Stimulated activated CD8-positive, alpha-beta memory T cell treated with anti-CD3 and anti-CD28 coated beads, Interleukin-15, amount 100 ng/mL, for 48 hours (primary cell): ENCODE data around the gene VPREB3.

ENCODE experiments used
- DNase-seq, 2 donors: peaks; one replicate each; pipeline ENCODE4 v3.0.0-alpha.2; 2020; ENCODE audit warnings: low read depth in 2 of 2

Gene VPREB3, protein sequence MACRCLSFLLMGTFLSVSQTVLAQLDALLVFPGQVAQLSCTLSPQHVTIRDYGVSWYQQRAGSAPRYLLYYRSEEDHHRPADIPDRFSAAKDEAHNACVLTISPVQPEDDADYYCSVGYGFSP

DNA sequence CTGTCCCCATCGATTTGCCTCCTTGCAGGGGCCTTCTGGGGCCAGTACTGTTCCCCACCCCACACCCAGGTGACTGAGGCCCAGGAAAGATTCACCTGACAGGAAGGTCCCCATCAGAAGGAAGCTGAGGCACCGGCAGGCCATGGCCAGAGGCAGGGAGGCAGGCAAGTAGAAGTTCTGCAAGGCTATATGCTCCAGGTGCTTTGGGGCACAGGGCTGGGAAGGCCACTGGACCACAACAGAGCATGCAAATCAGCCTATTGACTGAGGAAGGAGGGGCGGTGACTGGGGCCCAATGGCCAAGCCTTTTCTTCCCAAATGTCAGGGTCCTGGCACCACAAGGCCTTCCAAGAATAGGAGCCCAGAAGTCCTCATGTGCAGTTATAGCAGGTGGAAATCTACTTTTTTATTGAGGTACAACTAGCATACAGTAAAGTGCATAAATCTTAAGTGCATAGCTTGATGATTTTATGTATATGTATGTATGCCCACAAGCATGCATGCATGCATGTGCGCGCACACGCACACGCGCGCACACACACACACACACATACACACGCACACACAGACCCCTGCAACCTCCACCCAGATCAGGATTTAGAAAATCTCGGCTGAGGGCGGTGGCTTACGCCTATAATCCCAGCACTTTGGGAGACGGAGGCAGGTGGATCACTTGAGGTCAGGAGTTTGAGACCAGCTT is at the start of gene VPREB3:
VPREB3 (minus strand) TSS at position 206 of the 700 bp plus-strand sequence; CDS start at position 144, 62 bp downstream.
- DNase-seq = no peak

- DNase-seq = no peak
Observed at GRCh38 chr22:23803001-23803819, 49.0 kb upstream of the VPREB3 start.

- no peak for DNase-seq
Observed at GRCh38 chr22:23801886-23802377, 47.7 kb upstream of the VPREB3 start.

GRCh38 chr22:23801238-23801821 is 47.1 kb upstream of the VPREB3 start:
- no peak for DNase-seq

DNA sequence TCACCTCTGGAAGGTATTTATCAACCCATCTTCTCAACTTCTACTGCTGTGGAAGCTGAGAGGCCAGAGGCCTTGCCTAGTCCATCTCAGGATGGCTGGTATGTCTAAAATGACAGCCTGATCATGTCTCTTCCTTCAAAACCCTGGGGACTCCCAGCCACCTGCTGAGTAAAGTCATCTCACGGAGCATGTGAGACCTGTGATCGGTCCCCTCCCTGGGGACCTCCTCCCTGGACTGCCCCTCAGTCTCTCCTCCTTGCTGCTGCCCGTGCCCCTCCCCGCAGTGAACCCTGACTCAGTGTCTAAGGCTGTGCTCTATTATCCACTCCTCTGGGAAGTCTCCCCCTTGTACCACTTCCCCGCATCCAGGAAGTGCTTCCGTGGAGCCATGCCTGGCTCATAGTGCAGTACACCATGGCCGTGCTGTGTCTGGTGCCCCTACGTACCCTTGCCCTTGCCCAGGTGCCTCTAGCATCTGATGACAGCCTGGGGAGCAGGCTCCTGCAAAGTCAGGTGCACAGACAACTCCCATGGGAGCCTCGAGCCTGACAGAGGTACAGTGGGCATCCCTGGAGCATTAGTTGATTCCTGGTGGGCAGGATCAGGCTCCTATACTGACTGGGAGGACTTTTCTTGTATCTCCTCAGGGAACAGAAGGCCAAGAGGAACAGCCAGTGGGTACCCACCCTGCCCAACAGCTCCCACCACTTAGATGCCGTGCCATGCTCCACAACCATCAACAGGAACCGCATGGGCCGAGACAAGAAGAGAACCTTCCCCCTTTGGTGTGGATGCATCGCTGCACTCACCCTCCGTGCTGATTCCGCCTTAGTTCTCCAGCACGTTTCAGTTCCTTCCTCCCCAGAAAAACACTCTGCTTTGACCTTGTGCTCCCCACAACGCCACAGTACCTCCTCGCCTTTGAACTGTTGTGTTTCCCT is 46.3 kb upstream of the VPREB3 start:
- DNase-seq = no peak

DNA sequence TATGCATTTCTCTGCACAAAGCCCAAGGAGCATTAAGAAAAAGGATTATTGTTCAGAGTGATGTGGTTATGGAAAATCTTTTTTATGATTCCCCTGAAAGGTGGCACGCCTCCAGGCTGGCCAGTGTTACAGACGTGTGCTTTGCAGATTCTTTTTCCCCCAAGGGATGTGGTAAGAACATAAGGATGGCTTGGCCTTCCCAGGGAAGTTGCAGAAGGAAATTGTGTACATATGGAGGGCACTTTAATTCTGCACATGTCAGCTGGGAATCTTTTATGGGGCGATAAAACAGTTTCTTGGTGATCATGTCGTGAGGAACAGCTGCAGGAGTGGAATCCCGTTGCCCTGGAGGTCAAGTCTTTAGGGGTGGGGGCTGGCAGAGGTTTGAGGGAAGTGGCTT is 42.2 kb upstream of the VPREB3 start:
- no peak for DNase-seq

DNA sequence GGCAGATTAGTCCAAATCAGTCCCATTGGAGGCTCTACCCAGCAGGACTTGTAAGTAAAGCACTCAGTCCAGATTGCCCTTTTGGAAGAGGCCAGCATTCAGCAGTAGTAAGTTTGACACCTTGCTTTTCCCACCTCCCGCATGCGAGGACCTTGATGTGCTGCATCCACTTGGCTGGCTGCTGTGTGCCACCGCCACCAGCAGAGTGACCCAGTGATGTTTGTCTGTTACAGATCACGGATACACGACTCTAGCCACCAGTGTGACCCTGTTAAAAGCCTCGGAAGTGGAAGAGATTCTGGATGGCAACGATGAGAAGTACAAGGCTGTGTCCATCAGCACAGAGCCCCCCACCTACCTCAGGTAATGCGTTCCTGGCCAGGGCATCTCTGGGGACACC is 39.1 kb upstream of the VPREB3 start:
- DNase-seq = no peak

GRCh38 chr22:23791738-23792645 is 37.8 kb upstream of the VPREB3 start:
- DNase-seq = no peak

- DNase-seq = no peak
Observed at GRCh38 chr22:23790819-23791737, 36.9 kb upstream of the VPREB3 start.

GRCh38 chr22:23789638-23790037 is 35.4 kb upstream of the VPREB3 start:
- no peak for DNase-seq

DNA sequence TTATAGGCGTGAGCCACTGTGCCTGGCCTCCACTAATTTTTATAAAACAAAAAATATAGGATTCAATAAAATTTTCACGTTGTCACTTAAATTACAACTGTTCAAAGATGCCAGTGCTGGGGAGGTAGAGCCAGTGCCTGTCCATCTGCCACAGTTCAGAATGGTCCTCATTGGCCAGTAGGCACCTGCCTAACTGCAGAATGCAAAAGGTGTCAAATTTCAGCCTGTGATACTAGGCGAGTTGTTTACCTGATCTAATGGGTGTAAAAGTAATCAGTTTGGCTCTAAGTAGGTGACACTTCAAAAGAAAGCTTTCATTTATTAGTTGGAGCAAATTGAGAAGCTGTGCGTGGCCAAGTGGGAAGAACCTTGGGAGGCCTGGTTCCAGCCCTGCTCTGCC is 34.9 kb upstream of the VPREB3 start:
- DNase-seq = no peak

- no peak for DNase-seq
Observed at GRCh38 chr22:23787910-23788309, 33.7 kb upstream of the VPREB3 start.

- no peak for DNase-seq
Observed at GRCh38 chr22:23787600-23787896, 33.3 kb upstream of the VPREB3 start.

DNA sequence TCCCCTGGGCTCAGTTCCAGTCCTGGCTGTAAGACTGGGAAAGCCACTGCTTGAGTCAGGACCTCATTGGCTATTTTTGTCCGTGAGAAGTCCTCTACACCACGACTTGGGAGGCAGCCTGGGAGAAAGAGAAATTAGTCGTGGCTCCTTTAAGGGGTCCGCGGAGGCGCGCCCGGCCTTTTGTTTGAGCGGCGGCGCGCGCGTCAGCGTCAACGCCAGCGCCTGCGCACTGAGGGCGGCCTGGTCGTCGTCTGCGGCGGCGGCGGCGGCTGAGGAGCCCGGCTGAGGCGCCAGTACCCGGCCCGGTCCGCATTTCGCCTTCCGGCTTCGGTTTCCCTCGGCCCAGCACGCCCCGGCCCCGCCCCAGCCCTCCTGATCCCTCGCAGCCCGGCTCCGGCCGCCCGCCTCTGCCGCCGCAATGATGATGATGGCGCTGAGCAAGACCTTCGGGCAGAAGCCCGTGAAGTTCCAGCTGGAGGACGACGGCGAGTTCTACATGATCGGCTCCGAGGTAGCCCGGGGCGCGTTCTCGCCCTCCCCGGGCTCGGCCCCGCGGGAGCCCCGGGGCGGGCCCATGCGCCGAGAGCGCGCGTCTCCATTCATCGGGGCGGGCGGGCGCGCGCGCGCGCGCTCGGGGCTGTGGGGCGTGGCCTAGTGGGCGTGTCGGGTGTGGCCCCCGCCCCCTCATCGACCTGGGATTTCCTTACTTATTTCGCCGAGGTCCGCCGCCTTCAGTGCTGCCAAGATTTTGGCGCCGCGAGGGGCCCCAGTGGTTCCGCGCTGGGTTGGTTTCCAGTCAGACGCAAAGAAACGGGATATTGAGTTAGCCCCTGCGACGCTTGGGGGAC is 32.8 kb upstream of the VPREB3 start, which contains the start of gene SMARCB1:
SMARCB1 (plus strand) TSS at position 215 of the 848 bp plus-strand sequence; CDS start at position 419, 204 bp downstream.
- DNase-seq = peak; percentile 82

DNA sequence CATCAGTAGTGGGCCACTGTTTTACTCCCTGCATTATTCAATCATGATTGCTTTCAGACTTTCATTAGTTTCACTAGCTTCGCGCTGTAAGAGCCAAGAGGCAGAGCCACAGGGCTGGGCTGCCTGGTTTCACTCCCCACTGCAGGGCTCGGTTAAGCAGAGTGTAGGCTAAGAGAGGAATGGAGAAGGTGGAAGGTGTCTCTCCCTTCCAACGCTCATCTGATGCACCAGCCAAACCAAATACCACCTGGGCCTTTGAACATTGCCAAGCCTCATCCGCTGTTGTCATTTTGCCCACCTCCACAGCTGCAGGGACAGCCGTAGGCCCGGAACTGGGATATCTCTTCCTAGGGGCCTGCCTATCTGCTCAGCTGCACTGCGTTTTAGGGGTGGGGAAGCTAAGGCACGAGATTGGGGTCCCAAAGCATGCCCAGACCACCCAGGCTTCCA is 32.1 kb upstream of the VPREB3 start:
- DNase-seq = no peak

GRCh38 chr22:23784215-23784732 is 30.0 kb upstream of the VPREB3 start:
- DNase-seq = no peak

- no peak for DNase-seq
Observed at GRCh38 chr22:23783265-23784150, 29.3 kb upstream of the VPREB3 start.
